Choroid plexus epithelial cell (primary cell): Measurements from ENCODE around the gene DNAH8.

Experiments
- DNase-seq: peaks from one replicate; pipeline ENCODE4 v3.0.0-alpha.2; 2010; ENCODE audit warnings: low read depth
- H3K4me3 ChIP-seq: 2 replicates; pipeline ENCODE4 v1.5.1; 2011; ENCODE audit warnings: low read depth, mild to moderate bottlenecking, control low read depth, low read length, moderate library complexity
- TF ChIP-seq, protein P1 (sequence below): conservative IDR thresholded peaks from 2 replicates; pipeline ENCODE4 v1.5.1; 2011; ENCODE audit warnings: low read depth, mild to moderate bottlenecking, control low read depth, inconsistent platforms, low read length, moderate library complexity

DNAH8 gene

GRCh38 chr6:39005774-39006173 lies 290.7 kb downstream of the DNAH8 start:
- H3K4me3 ChIP-seq = no peak overlapping the region
- TF ChIP-seq, protein P1, sequence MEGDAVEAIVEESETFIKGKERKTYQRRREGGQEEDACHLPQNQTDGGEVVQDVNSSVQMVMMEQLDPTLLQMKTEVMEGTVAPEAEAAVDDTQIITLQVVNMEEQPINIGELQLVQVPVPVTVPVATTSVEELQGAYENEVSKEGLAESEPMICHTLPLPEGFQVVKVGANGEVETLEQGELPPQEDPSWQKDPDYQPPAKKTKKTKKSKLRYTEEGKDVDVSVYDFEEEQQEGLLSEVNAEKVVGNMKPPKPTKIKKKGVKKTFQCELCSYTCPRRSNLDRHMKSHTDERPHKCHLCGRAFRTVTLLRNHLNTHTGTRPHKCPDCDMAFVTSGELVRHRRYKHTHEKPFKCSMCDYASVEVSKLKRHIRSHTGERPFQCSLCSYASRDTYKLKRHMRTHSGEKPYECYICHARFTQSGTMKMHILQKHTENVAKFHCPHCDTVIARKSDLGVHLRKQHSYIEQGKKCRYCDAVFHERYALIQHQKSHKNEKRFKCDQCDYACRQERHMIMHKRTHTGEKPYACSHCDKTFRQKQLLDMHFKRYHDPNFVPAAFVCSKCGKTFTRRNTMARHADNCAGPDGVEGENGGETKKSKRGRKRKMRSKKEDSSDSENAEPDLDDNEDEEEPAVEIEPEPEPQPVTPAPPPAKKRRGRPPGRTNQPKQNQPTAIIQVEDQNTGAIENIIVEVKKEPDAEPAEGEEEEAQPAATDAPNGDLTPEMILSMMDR = no peak
- no peak for DNase-seq

DNA sequence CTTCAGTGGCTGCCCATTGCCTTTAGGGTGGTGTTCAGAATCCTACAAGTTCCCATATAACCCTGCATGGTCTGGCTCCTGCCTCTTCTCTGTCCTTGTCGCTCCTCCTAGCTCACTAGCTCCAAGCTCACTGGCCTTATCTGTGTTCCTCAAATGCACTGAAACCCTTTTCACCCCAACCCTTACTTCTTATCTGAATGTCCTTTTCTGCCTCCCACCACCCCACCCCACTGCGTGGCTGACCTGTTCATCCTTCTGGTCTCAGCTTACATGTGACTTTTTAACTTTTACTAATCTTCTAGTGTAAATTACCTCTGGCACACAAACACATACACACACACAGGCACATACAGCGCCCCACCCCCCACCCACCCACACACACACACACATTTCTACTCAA lies 292.5 kb downstream of the DNAH8 start:
- TF ChIP-seq, protein P1 = no peak
- DNase-seq = no peak
- H3K4me3 ChIP-seq = no peak overlapping the region

DNA sequence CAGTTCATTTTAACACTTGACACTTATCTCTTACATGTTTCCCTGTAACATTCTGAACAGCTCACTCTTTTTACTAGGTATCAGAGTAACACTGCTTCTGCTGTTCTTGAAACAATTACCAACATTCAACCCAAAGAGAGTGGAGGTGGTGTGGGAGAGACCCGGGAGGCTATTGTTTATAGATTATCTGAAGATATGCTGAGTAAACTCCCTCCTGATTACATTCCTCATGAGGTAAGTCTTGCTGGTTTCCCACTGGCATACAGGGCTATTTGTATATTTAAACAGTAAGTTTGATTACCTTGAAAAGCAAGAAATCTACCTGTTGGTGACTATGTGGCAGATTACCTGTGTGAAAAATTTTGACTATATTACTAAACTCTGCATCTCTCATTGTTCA lies 293.6 kb downstream of the DNAH8 start:
- no peak for DNase-seq
- TF ChIP-seq, protein P1 = no peak
- H3K4me3 ChIP-seq = no peak overlapping the region

- DNase-seq = no peak
- TF ChIP-seq, protein P1 = no peak
- H3K4me3 ChIP-seq = no peak overlapping the region
Observed at GRCh38 chr6:39009476-39009875, 294.4 kb downstream of the DNAH8 start.

- no peak overlapping the region for H3K4me3 ChIP-seq
- TF ChIP-seq, protein P1 = no peak
- DNase-seq = no peak
Observed at GRCh38 chr6:39016839-39017546, 301.9 kb downstream of the DNAH8 start.

- H3K4me3 ChIP-seq = no peak overlapping the region
- TF ChIP-seq, protein P1 = no peak
- DNase-seq = no peak
Observed at GRCh38 chr6:39017547-39017880, 302.4 kb downstream of the DNAH8 start.

- DNase-seq = no peak
- no peak overlapping the region for H3K4me3 ChIP-seq
- TF ChIP-seq, protein P1 = no peak
Observed at GRCh38 chr6:39018103-39018502, 303.0 kb downstream of the DNAH8 start.
